HL-60/S4 (cell line): ENCODE results near the gene PRCC.

ENCODE experiments used
- in situ Hi-C: fragments of 300-500 bp; cut with MboI; formaldehyde crosslinking; loops from 2 replicates; pipeline ENCODE4 v1.14.3; 2022; ENCODE audit warnings: low sequenced_read_pairs

The PRCC gene

GRCh38 chr1:156794506-156795373 lies 27.4 kb downstream of the PRCC start:
- in situ Hi-C loops, result no loop called here

- in situ Hi-C loops, result no loop called here
Observed at GRCh38 chr1:156795374-156795733, 28.0 kb downstream of the PRCC start.

DNA sequence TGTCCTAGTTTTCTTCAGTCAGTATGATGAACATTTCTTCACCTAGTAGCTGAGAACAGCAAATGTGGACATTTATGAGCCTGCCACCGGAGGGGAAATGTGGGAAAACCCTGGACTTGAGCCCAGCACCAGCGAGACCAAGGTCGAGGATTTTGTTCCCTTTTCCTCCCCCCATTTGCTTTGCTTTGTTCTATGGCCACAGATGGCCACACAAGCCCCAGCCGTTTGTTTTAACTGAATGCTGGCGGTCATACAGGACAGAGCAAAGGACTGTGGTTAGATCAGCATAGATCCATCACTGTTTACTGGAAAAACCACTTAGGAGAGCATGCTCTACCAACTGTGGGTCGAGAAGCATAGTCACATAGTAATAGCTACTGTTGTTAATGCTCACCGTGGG lies 28.5 kb downstream of the PRCC start:
- in situ Hi-C loops, result no loop called here

DNA sequence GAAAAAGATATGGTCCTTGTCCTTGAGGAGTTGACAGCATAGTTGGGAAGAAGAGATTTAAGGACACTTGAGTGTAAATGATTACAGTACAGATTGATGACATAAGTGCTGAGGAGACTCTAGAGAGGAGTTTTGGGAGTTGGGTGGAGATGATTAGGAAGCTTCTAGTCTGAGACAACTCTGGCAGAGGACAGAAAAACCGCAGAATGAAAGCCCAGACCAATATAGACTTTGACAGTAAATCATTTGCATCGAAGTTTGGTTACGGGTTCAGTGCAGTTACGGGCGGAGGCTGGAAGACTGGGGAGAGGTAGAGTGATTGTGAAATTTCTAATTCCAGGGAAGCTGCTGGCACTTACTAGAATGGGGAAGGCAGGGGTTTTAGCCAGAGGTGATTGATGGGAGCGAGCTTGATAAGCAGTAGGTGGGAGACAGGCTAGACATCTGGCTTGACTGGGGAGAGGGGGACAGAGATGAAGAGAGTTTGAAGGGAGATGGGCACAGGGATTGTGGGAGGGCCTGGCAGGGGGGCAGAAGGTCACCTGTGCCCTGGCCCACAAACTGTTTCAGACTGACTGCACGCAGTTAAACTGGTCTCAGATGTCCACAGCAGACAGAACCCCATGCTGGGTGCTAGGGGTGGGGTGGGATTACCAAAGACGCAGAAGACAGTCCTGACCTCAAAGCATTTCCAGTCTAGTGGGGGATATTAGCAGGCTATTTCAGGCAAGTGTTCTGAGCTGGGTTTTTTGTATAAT lies 29.2 kb downstream of the PRCC start:
- in situ Hi-C loops, result no loop called here

DNA sequence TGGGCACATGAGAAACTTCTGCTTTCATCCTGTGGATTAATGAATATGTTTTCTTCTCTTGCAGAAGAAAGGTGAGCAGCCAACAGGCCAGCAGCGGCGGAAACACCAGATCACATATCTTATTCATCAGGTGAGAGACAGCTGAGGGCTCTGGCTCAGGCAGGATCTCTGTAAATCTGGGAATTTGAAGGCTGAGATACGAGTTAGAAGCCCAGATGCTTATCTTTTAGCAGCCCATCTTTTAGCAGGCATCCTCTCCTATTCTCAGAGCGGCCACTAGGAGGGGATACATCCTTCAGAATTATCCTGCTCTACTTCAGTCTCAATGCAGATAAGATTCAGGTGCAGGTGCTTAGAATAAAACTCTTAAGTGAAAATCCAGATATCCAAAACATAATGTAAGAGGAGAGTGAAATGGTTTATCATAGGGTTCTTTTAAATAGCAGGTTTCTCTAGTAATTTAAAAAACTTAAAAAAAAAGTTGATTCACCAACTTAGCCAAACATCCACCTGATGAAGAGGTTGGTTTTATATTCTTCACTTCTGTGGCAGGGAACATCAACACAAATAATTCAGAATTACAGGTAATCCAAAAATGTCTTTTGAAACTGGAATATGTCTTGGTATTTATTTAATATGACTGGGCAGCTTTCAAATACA lies 30.0 kb downstream of the PRCC start:
- in situ Hi-C loops, result no loop called here

- in situ Hi-C loops, result no loop called here
Observed at GRCh38 chr1:156801409-156802121, 34.2 kb downstream of the PRCC start.

DNA sequence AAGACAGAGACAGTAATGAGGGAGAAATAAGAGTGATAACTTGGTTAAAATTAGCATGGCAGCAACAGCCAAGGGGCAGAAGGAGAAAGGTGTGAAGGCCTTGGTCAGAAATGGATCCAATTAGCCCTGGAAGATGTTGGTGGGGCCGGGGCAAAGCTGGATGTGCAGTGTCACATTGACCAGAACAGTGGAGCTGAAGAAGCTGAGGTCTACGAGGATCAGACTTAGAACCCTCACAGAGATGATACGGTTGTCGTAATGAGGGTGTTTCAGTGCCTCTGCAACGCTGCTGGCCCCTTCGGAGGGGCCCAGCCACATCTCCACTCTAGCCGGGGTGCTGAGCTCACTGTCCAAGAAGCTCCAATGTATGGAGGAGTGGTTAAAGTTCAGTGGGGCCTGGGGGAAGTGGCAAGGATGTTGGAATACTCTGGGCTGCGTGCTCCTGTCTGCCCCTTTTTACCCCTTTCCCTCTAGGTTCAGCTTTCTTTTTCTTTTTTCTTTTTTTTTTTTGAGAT lies 35.1 kb downstream of the PRCC start:
- in situ Hi-C loops, result no loop called here

- in situ Hi-C loops, result no loop called here
Observed at GRCh38 chr1:156803086-156803851, 35.9 kb downstream of the PRCC start.

DNA sequence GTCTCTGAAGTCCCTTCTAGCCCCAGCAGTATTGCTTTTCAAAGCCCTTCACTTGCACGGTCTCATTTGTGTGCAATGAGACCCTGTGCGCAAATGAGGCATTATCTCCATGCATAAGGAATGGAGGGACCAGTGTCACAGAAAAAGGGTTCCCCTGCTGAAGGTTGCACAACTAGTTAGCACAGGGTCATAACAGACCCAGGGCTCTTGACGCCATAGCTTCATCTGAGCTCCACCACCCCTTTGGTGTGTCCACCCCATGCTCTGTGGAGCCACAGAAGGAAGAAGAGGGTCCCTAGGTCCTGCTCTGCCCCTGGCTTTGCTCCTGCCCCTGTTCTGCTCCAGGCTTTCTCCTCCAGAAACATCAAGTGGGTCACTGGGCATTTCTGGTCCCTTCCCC lies 36.7 kb downstream of the PRCC start:
- in situ Hi-C loops, result no loop called here

- in situ Hi-C loops, result no loop called here
Observed at GRCh38 chr1:156804572-156805243, 37.4 kb downstream of the PRCC start.

DNA sequence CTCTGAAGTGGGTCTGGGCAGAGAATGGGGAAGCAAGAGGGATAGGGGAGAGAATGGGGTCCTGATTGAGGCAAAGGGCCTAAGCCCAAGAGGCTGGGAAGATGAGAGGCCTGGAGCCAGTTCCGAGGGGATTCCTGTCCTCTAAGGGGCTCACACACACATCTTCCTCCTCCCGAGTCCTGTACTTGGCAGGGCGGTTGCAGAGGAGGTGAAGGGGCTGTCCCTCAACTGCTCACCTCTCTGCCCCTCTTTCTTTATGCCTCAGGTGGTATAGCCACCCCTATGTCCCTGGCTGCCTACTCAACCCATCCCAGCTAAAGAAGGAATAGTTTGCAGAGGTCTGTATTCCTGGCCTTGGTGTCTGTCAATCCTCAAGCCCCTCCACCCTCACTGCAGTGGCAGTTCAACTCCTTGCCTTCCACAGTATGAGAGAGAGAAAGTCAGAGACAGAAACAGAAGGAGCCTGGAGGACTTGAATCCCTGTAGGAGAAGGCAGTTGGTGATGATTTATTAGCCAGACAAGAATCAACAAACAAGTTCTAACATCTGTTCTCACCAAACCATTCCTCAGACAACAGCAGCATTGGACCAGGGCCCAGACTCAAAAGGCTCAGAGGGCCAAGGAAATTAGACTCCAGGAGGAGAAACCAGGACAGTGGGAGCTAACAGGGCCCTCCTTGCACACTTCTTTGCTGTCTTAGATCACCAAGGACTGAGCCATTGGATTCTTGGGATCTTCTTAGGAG lies 38.6 kb downstream of the PRCC start:
- in situ Hi-C loops, result no loop called here

GRCh38 chr1:156806512-156807440 lies 39.4 kb downstream of the PRCC start:
- in situ Hi-C loops, result no loop called here

GRCh38 chr1:156807627-156808026 lies 40.3 kb downstream of the PRCC start:
- in situ Hi-C loops, result no loop called here

- in situ Hi-C loops, result no loop called here
Observed at GRCh38 chr1:156808186-156809030, 41.1 kb downstream of the PRCC start.

DNA sequence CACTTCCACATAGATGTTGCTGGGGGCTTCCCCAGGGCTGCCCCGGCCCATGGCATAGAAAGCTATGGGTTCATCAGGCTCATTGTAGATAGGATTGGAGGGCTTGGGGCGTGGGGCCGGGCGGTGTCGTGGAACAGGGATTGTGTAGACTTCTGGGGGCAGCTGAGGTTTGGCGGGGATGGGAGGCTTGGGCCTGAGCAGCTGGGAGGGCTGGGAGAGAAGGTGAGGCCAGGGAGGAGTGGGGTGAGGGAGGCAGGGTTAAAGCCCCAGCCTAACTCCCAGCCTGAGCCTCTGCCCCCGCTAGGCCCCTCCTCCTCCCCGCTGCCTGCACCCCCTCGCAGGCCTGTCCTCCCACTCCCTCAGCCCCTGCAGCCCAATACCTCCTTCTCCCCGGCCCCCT lies 41.9 kb downstream of the PRCC start:
- in situ Hi-C loops, result no loop called here

DNA sequence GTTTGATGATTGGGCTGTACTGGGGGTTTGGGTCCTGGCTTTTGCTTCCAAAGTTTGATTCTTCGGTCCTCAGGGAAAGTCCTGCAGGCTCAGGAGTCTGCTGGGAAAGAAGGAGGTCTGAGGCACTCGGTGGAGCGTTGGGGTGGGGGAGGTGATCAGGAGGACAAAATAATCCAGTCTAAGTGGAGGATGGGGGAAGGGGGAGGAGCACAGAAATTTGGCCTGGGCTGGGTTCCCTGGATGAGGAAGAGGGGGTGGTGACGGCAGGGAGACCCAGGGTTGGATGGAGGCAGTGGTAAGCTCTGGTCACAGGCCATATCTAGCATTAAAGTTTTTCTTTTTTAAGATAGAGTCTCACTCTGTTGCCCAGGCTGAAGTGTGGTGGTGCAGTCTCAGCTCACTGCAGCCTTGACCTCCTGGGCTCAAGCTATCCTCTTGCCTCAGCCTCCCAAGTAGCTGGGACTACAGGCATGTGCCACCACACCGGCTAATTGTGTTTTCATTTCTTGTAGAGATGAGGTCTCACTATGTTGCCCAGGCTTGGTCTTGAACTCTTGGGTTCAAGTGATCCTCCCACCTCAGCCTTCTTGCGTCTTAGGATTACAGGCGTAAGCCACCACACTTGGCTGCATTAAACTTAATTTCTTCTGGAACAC lies 42.5 kb downstream of the PRCC start:
- in situ Hi-C loops, result no loop called here
